ENCODE data around the gene KDM8. TPM values are rescaled to one million over a fixed set of nuclear protein-coding genes. Genes with fewer than 3 reads are reported as not detected.

KDM8 gene
- total and polyA plus RNA-seq, 9 of the 15 experiments (the other 6 are each of a cell fraction or from before 2014, with no cell fraction given), result 0.61 to 9.1 (median 5.4) TPM

DNA sequence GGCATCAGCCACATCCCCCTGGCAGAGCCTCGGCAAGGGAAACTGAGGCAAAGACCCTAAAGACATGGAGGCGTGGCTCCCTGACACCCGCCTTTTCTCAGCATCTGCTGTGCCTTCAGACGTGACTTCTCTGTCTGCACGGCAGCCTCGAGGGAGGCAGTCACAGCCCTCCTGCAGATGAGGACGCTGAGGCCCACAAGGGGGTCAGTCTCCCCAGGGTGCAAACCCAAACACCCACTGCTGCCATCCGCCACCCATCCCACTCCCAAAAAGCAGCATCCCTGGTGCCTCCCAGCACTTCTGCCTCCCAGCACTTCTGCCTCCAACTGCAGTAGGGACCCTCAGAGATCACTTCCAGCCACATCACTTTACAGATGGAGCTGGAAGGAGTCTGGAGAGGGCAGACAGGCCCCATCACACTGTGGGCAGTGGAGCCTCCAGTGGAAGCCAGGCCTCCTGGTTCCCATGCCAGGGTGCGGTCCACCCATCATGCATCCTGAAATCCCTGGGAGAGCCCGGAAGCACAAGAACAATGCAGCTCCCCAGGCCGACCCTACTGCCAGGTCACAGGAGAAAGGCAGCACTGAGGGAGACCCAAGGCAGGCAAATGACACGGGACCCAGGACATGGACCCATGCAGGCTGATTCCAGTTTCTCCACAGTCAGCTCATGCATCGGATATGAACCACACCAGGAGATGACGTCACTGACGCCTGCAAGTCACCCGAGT is 23.8 kb downstream of the KDM8 start:
- H3K79me2 ChIP-seq (ENCODE audit: control insufficient read depth, insufficient read depth, low read length), result no peaks in the 10 kb centered on the region
- H3K9me1 ChIP-seq (ENCODE audit: control insufficient read depth, insufficient read depth, low read length), result no peaks in the 10 kb centered on the region
- DNase-seq (ENCODE audit: extremely low read depth in 1 of 4, low spot score in 3 of 4) (no peak), ATAC-seq (no peak), FAIRE-seq (no peak)
- H2AFZ ChIP-seq (ENCODE audit: low read depth, low read length), result no peak overlapping the region
- ChIA-PET POLR2A (interaction anchor here (1.1 kb wide), 1 partner anchor 10 kb away, joined by 4 read pairs; no protein-coding TSS in a partner anchor), CTCF (ENCODE audit: low intra/inter-chr PET ratio) (no interaction called here)
- no peak overlapping the region; a peak in 1 of 4 replicates for H3K9ac ChIP-seq (ENCODE audit: insufficient read depth in 1 of 2, low read depth in 2 of 2, low read length in 2 of 2)
- no peaks in the 10 kb centered on the region for H4K20me1 ChIP-seq (replicated peaks; ENCODE audit: control insufficient read depth, insufficient read depth, low read length)
- H3K27me3 ChIP-seq (ENCODE audit: control insufficient read depth in 2 of 2, insufficient read depth in 2 of 2, low read length in 2 of 2), result no peaks in the 10 kb centered on the region
- TF ChIP-seq ATF3 (IDR thresholded peaks at IDR 0.05) (peak; percentile 20; the same call in 1 of the 2 replicates), ATF3 (CRISPR knock-in tag; conservative IDR thresholded peaks at IDR 0.05) (no peak), TEAD1 (CRISPR knock-in tag; IDR thresholded peaks at IDR 0.05) (no peak), CCAR2 (IDR thresholded peaks at IDR 0.05; ENCODE audit: low read depth, low read length) (no peak), BRF2 (IDR thresholded peaks at IDR 0.05; ENCODE audit: borderline replicate concordance, insufficient read depth, insufficient read length) (no peak)
- no TSS peak for BruUV-seq (replicated peaks)
- no peak overlapping the region for H3K27ac ChIP-seq (ENCODE audit: extremely low read depth, low read depth, low read length)
- H3K4me1 ChIP-seq (replicated peaks in 1 of 2; ENCODE audit: control insufficient read depth in 2 of 2, insufficient read depth in 2 of 2, low read length in 2 of 2), result peaks cover 0 to 40% of the 10 kb centered on the region in 2 experiments; a peak in 3 of 5 replicates
- WGBS (ENCODE audit: insufficient coverage, low coverage, missing lambda C conversion rate), result 78% methylated on average over 12 of the region's 16 CpGs
- H3K4me2 ChIP-seq (ENCODE audit: insufficient read depth, low read length), result no peak overlapping the region
- peaks cover 13% of the 10 kb centered on the region; the same call in 2 of the 3 replicates for H3K36me3 ChIP-seq (ENCODE audit: control insufficient read depth, insufficient read depth, low read length)
- no peaks in the 10 kb centered on the region for H3K9me3 ChIP-seq (replicated peaks; ENCODE audit: control insufficient read depth, insufficient read depth, low read depth, low read length)
- in situ Hi-C loops (cut with MboI), result no loop called here
- intact Hi-C loops (cut with micrococcal nuclease), result loop anchor here (5.0 kb wide), 1 partner anchor 45 kb away; no protein-coding TSS in a partner anchor
- no peak overlapping the region for H3K4me3 ChIP-seq

Measured in K562 (cell line).